GM18907 (cell line): Measurements from ENCODE around the gene UNC13D.
A peak's percentile ranks its signal among the peaks of the same experiment; 100 is the strongest.
"Not testable (repeated sequence)": the region's sequence is repeated elsewhere in the genome, so short reads cannot be mapped to it uniquely, and the experiment has no call there.

Source experiments
- ATAC-seq: cut with Tn5 transposase; IDR thresholded peaks from one replicate; pipeline ENCODE4 v1.9.1; 2021; ENCODE audit warnings: mild to moderate bottlenecking, moderate library complexity; ENCODE audit not compliant: unreplicated experiment

UNC13D gene

DNA sequence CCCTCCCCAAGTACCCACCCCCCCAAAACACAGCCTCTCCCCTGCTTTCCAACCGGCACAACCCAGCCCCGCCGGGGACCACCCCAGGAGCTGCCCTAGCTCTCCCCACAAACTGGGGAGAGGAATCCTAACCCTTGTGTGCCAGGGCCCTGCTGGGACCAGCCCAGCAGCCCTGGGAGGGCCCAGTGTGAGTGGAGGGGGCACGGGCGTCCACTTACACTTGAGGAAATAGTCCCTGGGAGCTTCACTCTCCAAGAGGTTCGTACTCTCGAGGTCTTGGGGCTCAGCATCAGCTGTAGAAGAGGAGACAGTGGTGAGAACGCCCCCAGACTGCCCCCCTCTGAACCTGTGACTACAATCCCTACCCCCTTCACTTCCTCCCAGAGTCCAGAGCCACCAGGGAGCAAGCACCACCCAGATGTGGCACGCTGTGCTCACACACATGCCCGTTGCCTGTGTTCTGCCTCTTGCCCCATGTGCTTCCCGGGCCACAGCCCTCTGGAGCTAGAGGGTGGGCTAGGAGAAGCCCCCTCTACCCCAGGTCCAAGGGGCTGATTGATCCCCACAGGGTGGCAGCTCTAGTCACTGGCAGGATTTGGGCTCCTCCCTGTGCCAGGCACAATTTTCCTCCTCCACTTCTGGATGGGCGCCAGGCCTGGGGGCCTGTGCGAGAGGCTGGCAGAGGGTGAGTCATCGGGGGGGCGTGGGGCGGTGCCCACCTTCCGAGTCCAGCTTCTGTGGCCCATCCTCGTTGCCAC, 31.2 kb upstream of the UNC13D start:
- no peak for ATAC-seq

GRCh38 chr17:75874323-75875181, 30.3 kb upstream of the UNC13D start:
- ATAC-seq: no peak

DNA sequence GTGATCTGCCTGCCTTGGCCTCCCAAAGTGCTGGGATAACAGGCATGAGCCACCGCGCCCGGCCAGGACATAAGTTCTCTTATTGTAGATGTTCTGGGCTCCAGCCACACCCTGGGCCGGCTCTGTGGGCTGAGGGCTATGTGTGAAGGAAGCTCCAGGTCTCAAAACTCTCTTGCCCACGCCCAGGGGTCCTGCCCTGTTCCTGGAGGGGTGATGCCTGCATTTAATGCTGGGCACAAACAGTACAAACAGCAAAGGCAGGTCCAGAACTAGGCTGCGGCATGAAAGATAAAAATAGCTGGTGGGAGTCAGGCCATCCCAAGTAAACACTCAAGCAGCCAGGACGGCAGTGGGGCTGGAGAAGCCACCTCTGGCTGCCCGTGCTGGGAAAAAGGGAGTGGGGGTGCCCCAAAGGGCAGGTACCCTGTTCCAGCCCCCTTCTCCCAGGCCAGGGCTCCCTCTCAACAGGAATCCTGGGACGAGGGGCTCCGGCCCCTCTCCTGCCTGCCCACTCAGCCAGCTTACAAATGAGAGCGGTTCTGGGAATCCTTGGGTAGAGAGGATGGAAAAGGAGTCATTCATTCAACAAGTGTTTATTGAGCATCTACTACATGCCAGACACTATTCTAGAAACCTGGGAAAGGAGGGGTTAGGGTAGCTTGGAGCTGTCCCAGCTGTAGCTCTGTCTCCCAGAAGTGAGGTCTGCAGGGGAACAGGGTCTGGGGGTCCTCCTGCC, 29.6 kb upstream of the UNC13D start:
- no peak for ATAC-seq

GRCh38 chr17:75872434-75873351, 28.5 kb upstream of the UNC13D start:
- no peak for ATAC-seq

DNA sequence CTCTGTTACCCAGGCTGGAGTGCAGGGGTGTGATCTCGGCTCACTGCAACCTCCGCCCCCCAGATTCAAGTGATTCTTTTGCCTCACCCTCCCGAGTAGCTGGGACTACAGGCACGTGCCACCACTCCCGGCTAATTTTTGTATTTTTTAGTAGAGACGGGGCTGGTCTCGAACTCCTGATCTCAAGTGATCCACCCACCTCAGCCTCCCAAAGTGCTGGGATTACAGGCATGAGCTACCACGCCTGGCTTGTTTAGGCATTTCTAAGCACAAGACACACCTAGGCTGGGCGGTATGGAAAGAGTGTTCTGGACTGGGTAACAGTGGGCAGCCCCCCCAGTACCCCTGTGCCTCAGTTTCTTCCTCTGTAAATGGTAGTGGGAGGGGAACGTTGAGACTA, 26.0 kb upstream of the UNC13D start:
- ATAC-seq: not testable (repeated sequence)

DNA sequence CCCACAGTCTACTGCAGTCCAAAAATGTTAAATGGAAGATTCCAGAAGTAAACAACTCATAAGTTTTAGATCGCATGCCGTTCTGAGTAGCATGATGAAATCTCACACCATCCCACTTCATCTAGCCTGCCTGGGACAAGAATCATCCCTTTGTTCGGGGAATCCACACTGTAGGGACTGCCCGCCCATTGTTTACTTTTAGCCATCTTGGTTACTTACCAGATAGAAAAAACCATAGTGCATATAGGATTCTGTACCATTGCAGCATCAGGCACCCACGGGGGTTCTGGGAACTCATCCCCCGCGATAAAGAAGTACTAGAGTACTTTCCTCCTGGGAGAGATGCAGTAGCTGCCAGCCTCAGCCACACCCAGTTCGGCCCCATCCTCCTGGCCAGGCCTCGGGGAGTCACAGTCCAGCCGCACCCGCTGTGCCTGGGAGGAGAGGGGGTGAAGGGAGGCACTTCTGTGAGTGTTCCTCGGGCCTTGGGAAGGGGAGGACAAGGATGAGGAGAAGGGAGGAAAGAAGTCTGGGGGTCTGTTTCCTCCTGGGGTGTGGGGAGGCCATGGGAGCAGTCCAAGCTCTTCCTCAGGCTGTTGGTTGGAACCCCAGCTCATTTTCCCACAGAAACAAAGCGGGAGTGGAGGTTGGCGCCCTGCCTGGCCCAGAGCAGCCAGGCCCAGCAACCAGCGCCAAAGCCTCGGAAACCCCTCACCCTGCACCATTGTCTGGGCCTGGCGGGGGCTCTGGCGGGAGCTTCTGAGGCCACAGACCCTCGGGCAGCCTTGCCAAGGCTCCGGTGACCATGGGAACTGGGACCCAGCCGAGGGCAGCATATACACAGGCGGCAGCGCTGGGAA, 25.3 kb upstream of the UNC13D start:
- ATAC-seq: no peak

DNA sequence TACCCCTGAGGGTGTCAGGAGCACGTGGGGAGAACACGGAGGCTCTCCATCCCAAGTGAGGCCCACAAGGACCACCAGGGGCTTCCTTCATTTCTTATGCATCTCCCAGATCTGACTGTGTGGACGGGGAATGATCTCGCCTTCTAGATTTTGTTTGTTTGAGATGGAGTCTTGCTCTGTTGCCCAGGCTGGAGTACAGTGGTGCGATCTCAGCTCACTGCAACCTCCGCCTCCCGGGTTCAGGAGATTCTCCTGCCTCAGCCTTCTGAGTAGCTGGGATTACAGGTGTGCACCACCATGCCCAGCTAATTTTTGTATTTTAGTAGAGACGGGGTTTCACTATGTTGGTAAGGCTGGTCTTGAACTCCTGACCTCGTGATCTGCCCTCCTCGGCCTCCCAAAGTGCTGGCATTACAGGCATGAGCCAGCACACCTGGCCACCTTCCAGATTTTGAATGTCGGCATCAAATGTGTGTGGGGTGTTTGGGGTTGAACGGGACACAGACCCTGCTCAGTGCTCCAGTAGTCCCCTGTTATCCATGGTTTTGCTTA, 24.6 kb upstream of the UNC13D start:
- ATAC-seq: not testable (repeated sequence)

- ATAC-seq: not testable (repeated sequence)
Observed at GRCh38 chr17:75865404-75866188, 21.4 kb upstream of the UNC13D start.

GRCh38 chr17:75864887-75865286, 20.7 kb upstream of the UNC13D start:
- not testable (repeated sequence) for ATAC-seq

GRCh38 chr17:75864448-75864871, 20.3 kb upstream of the UNC13D start:
- peak; percentile 84 for ATAC-seq

DNA sequence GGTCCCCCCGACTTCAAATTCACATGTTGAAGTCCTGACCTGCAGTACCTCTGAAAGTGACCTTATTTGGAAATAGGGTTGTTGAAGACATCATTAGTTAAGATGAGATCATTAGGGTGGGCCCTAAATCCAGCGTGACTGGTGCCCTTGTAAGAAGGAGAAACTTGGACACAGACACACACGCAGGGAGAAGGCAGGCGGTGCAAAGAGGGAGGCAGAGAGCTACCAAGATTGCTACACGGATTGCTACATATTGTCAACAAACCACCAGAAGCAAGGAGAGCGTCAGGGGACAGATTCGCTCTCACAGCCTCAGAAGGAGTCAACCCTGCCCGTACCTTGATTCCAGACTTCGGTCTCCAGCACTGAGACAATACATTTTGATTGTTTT, 17.7 kb upstream of the UNC13D start:
- ATAC-seq: no peak

DNA sequence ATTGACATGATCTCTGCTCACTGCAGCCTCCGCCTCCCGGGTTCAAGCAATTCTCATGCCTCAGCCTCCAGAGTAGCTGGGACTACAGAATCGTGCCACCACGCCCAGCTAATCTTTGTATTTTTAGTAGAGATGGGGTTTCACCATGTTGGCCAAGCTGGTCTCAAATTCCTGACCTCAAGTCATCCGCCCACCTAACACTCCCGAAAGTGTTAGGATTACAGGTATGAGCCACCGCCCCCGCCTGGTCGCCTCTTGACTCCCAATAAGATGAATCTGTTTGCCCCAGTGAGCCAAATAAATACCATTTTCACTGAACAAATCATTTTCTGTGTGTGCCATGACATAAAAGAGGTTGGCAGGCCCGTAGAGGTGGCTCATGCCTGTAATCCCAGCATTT, 15.2 kb upstream of the UNC13D start:
- not testable (repeated sequence) for ATAC-seq

- ATAC-seq: peak; percentile 1
Observed at GRCh38 chr17:75856062-75856756, 12.0 kb upstream of the UNC13D start.

DNA sequence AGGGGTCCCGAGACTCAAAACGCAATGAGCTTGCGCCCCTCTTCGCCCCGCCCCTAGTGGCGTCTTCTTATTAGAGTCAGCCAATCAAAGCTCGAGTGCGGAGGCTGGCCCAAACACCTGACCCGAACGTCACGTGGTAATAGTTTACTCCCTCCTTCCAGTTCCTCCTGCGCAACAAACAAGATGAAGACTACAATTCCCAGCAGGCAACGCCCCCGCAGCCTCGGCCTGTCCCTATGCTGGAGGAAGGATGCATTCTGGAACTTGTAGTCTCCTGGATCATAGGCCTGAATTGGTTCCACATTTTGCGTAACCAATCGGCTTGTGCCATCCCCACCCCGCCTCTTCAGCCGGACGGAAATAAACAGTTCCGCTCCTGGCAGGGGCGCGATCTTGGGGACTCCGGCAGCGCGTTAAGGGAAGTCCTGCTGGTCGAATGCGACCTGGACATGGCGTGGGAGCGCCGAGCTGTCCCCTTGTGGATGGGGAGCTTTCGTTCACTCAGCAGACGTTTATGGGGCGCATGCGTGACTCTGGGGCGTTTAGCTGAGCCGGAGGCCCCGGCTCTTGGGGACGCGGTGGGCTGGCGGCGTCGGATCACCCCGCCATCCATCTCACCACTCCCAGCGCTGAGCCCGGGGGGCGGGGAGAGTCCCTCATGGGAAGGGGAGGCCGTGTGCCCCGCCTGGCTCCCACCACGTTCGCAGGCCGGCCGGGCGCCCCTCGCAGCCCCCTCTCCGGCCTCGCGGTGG, 11.3 kb upstream of the UNC13D start, which contains the start of gene WBP2:
WBP2 (minus strand) TSS at position 26 of the 752 bp plus-strand sequence. CDS start 38 bp downstream, outside the sequence.
- ATAC-seq: peak; percentile 86

GRCh38 chr17:75854881-75855309, 10.7 kb upstream of the UNC13D start:
- ATAC-seq: no peak

- ATAC-seq: no peak
Observed at GRCh38 chr17:75854101-75854748, 10.0 kb upstream of the UNC13D start.
